Ecto neural progenitor cell (in vitro differentiated cells): ENCODE measurements around the gene ABCB11.
A peak's percentile ranks its signal among the peaks of the same experiment; 100 is the strongest.

Source experiments
- DNase-seq: peaks from one replicate; pipeline ENCODE4 v3.0.0-alpha.2; 2018; ENCODE audit warnings: low spot score

Gene ABCB11

DNA sequence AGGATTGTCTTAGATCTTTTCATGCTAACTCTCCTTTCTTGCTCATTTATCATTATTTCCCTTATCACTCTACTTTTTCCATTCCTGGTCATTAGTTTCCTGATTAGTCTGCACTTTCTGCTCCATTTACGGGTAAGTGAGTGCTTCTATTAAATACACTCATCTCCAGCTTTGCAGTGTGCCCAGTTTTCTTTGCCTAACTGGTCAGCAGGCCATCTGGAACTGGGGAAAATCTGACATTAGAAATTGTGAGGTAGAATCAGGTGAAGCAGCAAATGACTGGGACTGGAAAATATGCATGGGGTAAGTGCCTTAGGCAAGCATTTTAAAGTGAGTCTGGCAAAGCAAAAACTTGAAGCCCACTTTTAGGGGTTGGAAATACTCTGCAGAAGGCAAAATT, 100.9 kb downstream of the ABCB11 start:
- DNase-seq: no peak

GRCh38 chr2:168929031-168929430, 102.1 kb downstream of the ABCB11 start:
- no peak for DNase-seq

DNA sequence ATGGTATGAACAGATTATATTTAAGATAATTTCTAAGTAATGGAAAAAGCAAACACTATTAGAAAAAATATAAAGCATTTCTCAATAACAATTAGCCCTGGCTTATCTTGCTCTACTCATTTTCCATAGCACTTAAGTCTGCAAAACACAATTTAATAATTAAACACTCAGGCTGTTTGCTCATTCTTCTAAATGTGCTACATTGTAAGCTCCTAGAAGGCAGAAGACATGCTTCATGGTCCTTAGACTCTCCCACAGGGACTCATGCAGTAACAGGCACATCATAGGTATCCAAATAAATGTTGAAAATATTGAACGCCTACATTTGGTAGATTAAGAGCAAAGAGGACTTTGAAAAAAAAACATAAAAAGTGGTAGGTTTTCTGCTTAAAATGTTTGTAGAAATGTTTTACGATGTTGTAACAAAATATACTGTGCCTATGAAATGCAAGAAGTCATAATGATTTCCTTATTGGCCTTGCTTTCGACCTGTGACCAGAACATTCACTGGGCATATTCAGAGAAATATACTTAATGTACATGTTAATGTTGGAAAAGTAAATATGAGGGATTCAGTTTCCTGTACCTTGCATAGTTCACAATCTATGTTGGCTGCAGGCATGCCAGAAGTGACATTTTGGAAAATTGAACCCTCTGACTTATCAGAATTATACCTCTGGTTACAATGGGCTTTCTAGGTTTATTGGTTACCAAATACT, 102.9 kb downstream of the ABCB11 start:
- no peak for DNase-seq

GRCh38 chr2:168926621-168927386, 104.3 kb downstream of the ABCB11 start:
- DNase-seq: no peak

DNA sequence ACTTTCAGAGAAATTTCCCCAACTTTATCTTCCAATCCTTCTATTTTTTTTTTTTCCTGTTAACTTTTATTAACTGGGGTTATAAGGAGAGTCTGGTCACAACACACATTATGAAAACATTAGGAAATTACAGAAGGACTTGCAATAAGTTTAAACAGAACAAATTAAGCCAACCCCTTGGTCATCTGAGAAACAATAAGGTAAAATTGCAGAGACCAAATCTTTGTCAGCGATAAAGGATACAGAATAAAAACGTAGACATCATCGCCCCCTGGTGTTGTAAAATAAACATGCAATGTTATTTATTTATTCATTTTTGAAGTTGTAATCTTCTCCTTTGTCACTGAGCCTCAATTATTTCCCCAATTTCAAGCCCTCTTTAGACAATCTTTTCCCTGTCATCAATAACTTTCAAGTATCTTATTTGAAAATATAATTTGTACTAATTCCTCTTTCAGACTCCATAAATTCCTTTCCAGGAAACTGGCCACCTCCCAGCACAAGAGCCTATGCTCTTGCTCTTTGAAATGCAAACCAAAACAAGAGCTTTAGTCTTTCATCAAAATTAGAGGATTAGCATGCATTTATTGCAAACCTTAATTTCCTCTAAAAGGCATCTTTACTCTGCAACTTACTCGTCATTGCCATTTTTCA, 110.5 kb downstream of the ABCB11 start:
- DNase-seq: no peak

DNA sequence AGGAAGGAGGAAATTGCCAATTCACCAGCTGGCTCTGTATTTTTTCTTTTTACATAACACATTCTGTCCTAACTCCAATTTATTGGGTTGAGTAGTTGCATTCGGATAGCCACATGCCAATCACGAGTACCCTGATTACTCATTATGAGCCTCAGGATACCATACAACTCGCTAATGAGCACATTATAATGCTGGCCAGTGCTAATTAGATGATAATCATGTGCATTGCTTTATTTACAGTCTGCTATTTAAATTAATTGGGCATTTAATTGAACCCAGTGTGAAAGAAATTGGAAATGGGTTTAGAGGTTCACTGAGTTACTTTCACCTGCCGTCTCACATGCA, 114.8 kb downstream of the ABCB11 start:
- no peak for DNase-seq

GRCh38 chr2:168915441-168916330, 115.4 kb downstream of the ABCB11 start:
- no peak for DNase-seq

GRCh38 chr2:168913495-168913894, 117.6 kb downstream of the ABCB11 start:
- no peak for DNase-seq

- peak; percentile 64 for DNase-seq
Measured at GRCh38 chr2:168912901-168913369, 118.2 kb downstream of the ABCB11 start.

DNA sequence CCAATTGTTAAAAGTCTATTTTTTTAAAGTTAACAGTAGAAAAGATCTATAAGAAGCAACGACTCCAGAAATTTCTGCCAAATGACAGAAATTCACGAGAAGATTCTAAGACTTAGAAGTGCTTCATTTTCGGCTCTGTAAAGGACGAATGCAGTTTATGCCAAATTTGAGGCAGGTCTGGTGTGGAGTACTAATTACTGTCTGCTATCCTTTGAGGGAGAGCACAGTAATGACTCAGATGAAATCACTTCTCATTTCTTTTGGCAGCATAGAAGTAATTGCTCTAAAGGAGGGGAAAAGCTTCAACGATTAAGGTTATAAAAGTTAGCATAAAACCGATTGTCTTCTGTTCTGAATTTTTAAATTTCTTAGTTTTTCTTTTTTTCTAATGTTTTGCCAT, 118.7 kb downstream of the ABCB11 start:
- DNase-seq: no peak

- no peak for DNase-seq
Measured at GRCh38 chr2:168910330-168910729, 120.8 kb downstream of the ABCB11 start.

- no peak for DNase-seq
Measured at GRCh38 chr2:168907940-168908662, 123.0 kb downstream of the ABCB11 start.

DNA sequence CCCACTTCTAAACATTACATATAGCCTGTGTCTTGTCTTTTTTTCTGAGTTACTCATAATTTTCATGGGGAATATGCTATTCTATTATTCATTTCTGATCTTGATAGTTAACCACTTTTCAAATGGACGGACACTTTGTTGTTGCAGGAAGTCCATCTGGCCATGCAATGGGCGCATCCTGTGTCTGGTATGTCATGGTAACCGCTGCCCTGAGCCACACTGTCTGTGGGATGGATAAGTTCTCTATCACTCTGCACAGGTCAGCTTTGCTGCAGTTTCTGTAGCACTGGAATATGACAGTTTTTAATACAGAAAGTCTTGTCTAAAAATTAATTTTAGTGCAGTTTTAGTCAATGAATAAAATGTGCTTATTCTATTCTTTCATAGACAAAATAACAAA, 126.8 kb downstream of the ABCB11 start:
- DNase-seq: no peak

DNA sequence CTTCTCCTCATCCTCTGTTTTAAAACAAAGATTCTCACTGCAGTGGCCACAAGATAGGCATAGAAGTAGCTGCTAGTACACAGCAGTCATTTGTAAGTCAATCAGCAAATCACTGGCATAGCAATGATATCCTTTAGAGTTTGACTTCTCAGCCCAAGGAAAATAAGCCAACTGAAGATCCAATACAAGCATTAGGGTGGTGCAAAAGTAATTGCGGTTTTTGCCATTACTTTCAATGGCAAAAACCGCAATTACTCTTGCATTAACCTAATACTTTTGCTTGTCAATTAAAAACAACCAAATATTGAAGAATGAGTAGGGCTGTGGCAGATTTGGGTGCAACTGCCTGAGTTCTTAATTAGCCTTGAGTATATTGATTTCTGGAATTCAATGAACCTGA, 127.2 kb downstream of the ABCB11 start:
- no peak for DNase-seq

- no peak for DNase-seq
Measured at GRCh38 chr2:168901003-168901402, 130.1 kb downstream of the ABCB11 start, which contains the start of gene G6PC2. Gene G6PC2 (plus strand): TSS chr2:168901291. CDS start chr2:168901332, 41 bp downstream.

DNA sequence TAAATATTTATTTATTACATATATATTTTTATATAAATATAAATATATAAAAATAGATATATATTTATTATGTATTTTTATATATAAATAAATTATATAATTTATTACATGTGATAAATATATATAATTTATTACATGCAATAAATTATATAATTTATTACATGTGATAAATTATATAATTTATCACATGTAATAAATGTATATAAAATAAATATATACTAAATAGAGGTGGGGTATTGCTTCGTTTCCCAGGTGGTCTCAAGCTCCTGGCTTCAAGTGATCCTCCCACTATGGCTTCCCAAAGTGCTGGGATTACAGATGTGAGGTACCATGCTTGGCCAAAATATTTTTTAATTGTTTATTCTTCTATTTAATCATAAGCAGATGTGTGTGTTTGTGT, 133.7 kb downstream of the ABCB11 start:
- no peak for DNase-seq

GRCh38 chr2:168896783-168897182, 134.3 kb downstream of the ABCB11 start:
- no peak for DNase-seq

DNA sequence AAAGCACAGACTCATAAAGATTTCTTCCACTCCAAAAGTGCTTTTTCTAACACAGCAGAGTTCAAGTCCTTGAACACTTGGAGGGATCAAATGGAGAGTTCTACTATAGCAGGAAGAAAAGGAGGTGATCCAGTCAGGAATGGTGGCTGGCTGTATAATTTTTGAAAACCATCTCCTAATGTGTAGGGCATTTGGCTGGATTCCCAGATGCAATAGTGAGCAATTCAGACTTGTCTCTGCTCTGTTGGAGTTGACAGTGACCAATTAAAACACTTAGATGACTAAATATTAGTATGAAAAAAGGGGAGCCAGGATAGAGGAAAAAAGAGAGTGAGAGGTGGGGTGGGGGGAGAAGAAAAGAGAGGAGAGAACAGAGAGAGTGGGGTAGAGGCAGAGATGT, 135.4 kb downstream of the ABCB11 start:
- DNase-seq: no peak

- DNase-seq: no peak
Measured at GRCh38 chr2:168894720-168895119, 136.4 kb downstream of the ABCB11 start.

DNA sequence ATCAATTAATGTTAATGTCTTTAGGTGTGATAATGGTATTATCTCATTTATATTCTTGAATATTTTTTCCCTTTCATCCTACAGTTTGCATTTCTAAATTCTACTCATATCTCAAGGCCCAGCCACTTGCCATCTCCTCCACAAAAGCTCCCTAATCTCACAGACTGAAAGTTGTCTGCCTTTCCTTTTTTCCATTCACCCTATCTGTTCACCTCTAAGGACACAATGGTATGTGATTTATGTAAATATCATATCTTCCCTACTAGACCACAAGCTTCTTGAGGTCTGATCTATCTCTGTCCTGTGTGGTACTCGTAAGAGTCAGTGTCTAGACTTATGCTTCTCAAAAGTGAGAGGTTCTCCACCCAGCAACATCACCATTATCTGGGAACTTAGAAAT, 137.0 kb downstream of the ABCB11 start:
- DNase-seq: no peak

DNA sequence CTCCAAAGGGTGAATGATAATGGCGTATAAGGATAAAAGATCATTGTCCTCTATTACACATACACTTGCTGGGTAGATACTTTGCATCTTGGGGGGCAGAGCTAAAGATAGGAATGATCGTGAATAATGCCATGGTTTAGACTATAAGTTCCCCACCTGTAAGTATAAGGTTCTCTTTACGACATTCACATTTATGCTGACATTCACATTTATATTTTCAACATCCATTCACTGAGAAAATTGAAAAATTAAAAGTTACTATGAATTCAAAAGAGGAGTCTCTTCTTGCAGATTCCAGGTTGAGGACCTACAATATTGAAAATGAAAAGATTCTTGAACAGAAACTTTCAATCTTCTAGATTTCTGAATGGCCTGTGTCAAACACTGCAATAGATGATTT, 138.8 kb downstream of the ABCB11 start:
- DNase-seq: no peak
